IMR-90 (cell line): ENCODE results near the gene NOS3. TPM values are rescaled to one million over a fixed set of nuclear protein-coding genes. Genes with fewer than 3 reads are reported as not detected.

Experiments
- ATAC-seq: fragments of 200-7000 bp; cut with Tn5 transposase; 2 replicates; pipeline ENCODE4 v1.9.1; 2020; ENCODE audit warnings: low read depth, mild to moderate bottlenecking, moderate library complexity
- BruUV-seq: library from RNA; stranded (reverse); fragments of 400-500 nt; replicated peaks from 2 replicates; lab custom pipeline; 2021; lab: Mats Ljungman, UMichigan
- CTCF ChIA-PET: fragments of 300-600 bp; formaldehyde crosslinking; extraction: SDS; loops from one replicate; lab custom pipeline; 2021; ENCODE audit warnings: antibody characterized with exemption; lab: Yijun Ruan, JAX
- POLR2A ChIA-PET: fragments of 300-600 bp; sonication (Branson Sonifier 250); formaldehyde crosslinking; loops from one replicate; lab custom pipeline; 2022; ENCODE audit warnings: antibody characterized with exemption; ENCODE audit not compliant: unreplicated experiment; lab: Charles Lee
- DNase-seq: peaks from one replicate; pipeline ENCODE4 v3.0.0; 2013
- H2AFZ ChIP-seq: replicated peaks from 2 replicates; pipeline ENCODE3; 2013; ENCODE audit warnings: low read length, mild to moderate bottlenecking; ENCODE audit not compliant: poor library complexity
- H2AK5ac ChIP-seq: 2 replicates; pipeline ENCODE4 v1.6.1; 2013; ENCODE audit warnings: low read depth, low read length, inconsistent platforms
- H2AK9ac ChIP-seq: replicated peaks from 2 replicates; pipeline ENCODE3; 2013; ENCODE audit warnings: mild to moderate bottlenecking, low read depth, low read length, moderate library complexity; ENCODE audit not compliant: poor library complexity
- H2BK120ac ChIP-seq: 2 replicates; pipeline ENCODE4 v1.6.1; 2013; ENCODE audit warnings: low read depth, low read length, inconsistent platforms
- H2BK15ac ChIP-seq: 3 replicates; pipeline ENCODE4 v1.6.1; 2013; ENCODE audit warnings: low read depth, low read length, inconsistent platforms
- H2BK20ac ChIP-seq: 2 replicates; pipeline ENCODE4 v1.6.1; 2013; ENCODE audit warnings: low read depth, mild to moderate bottlenecking, inconsistent platforms, low read length, moderate library complexity
- H2BK5ac ChIP-seq: 2 replicates; pipeline ENCODE4 v1.6.1; 2013; ENCODE audit warnings: mild to moderate bottlenecking, low read depth, low read length, inconsistent platforms; ENCODE audit not compliant: poor library complexity, severe bottlenecking
- H3K14ac ChIP-seq: replicated peaks from 2 replicates; pipeline ENCODE4 v1.6.1; 2013; ENCODE audit warnings: low read depth, low read length, inconsistent platforms
- H3K18ac ChIP-seq: 2 replicates; pipeline ENCODE4 v1.6.1; 2013; ENCODE audit warnings: low read depth, low read length, control low read depth
- H3K23ac ChIP-seq: 2 replicates; pipeline ENCODE4 v1.6.1; 2013; ENCODE audit warnings: low read depth, low read length, inconsistent platforms
- H3K27ac ChIP-seq: 2 replicates; pipeline ENCODE4 v1.5.1; 2013; ENCODE audit warnings: mild to moderate bottlenecking, control low read depth, low read length; ENCODE audit not compliant: insufficient read depth
- H3K27me3 ChIP-seq: 2 replicates; pipeline ENCODE4 v1.6.1; 2013; ENCODE audit warnings: low read length; ENCODE audit not compliant: control insufficient read depth, insufficient read depth
- H3K36me3 ChIP-seq: 2 replicates; pipeline ENCODE4 v1.6.1; 2013; ENCODE audit warnings: low read length, mixed read lengths; ENCODE audit not compliant: control insufficient read depth, insufficient read depth
- H3K4ac ChIP-seq: 2 replicates; pipeline ENCODE4 v1.6.1; 2013; ENCODE audit warnings: low read depth, low read length, inconsistent platforms
- H3K4me1 ChIP-seq: 2 replicates; pipeline ENCODE4 v1.6.1; 2013; ENCODE audit warnings: low read length, mixed read lengths; ENCODE audit not compliant: control insufficient read depth, insufficient read depth
- H3K4me2 ChIP-seq: 2 replicates; pipeline ENCODE4 v1.6.1; 2013; ENCODE audit warnings: low read depth, mild to moderate bottlenecking, control low read depth, low read length, moderate library complexity
- H3K4me3 ChIP-seq: 2 replicates; pipeline ENCODE4 v1.5.1; 2013; ENCODE audit warnings: low read depth, mild to moderate bottlenecking, control low read depth, low read length, moderate library complexity; ENCODE audit not compliant: insufficient read depth
- H3K56ac ChIP-seq: 2 replicates; pipeline ENCODE4 v1.6.1; 2013; ENCODE audit warnings: low read length, inconsistent platforms; ENCODE audit not compliant: insufficient read depth; ENCODE audit errors: extremely low read depth
- H3K79me1 ChIP-seq, 2 experiments: 2 replicates each; pipeline ENCODE4 v1.6.1; 2013; ENCODE audit warnings: low read length in 2 of 2, inconsistent platforms in 1 of 2, low read depth in 1 of 2
- H3K9ac ChIP-seq: 2 replicates; pipeline ENCODE4 v1.6.1; 2013; ENCODE audit warnings: low read depth, low read length, control low read depth
- H3K9me1 ChIP-seq: 2 replicates; pipeline ENCODE4 v1.6.1; 2013; ENCODE audit warnings: low read length, inconsistent platforms; ENCODE audit not compliant: insufficient read depth
- H3K9me3 ChIP-seq: 2 replicates; pipeline ENCODE4 v1.6.1; 2013; ENCODE audit warnings: low read length; ENCODE audit not compliant: control insufficient read depth, insufficient read depth
- H4K20me1 ChIP-seq: 2 replicates; pipeline ENCODE4 v1.6.1; 2013; ENCODE audit warnings: low read length, inconsistent platforms; ENCODE audit not compliant: insufficient read depth
- H4K5ac ChIP-seq: 2 replicates; pipeline ENCODE4 v1.6.1; 2013; ENCODE audit warnings: mild to moderate bottlenecking, low read depth, low read length, control low read depth
- H4K8ac ChIP-seq, 2 experiments: 2 replicates each; pipeline ENCODE4 v1.6.1; 2013; ENCODE audit warnings: low read depth in 2 of 2, low read length in 2 of 2, control low read depth in 1 of 2, inconsistent platforms in 1 of 2
- H4K91ac ChIP-seq: 2 replicates; pipeline ENCODE4 v1.6.1; 2013; ENCODE audit warnings: low read depth, low read length, inconsistent platforms; ENCODE audit not compliant: insufficient read depth
- CHD1 ChIP-seq: IDR thresholded peaks from 2 replicates; pipeline ENCODE4 v1.6.1; 2012; ENCODE audit warnings: low read depth, low read length, improper control_type of control experiment
- FOS ChIP-seq: fragments of 150-350 bp; IDR thresholded peaks from 2 replicates; pipeline ENCODE4 v1.6.1; 2016; ENCODE audit warnings: low read depth, low read length
- MAZ ChIP-seq: IDR thresholded peaks from 2 replicates; pipeline ENCODE4 v1.6.1; 2012; ENCODE audit warnings: low read depth, mild to moderate bottlenecking, low read length, improper control_type of control experiment, moderate library complexity, borderline replicate concordance
- MXI1 ChIP-seq: IDR thresholded peaks from 2 replicates; pipeline ENCODE4 v1.6.1; 2012; ENCODE audit warnings: low read depth, mild to moderate bottlenecking, low read length, moderate library complexity, borderline replicate concordance
- NFE2L2 ChIP-seq: fragments of 150-350 bp; IDR thresholded peaks from 2 replicates; pipeline ENCODE4 v1.6.1; 2016; ENCODE audit warnings: low read depth, mild to moderate bottlenecking, low read length
- POLR2A ChIP-seq: IDR thresholded peaks from 2 replicates; pipeline ENCODE4 v1.6.1; 2012; ENCODE audit warnings: mild to moderate bottlenecking, low read depth, low read length
- RAD21 ChIP-seq: IDR thresholded peaks from 2 replicates; pipeline ENCODE4 v1.6.1; 2012; ENCODE audit warnings: low read length, improper control_type of control experiment
- RCOR1 ChIP-seq: IDR thresholded peaks from 2 replicates; pipeline ENCODE4 v1.6.1; 2012; ENCODE audit warnings: mild to moderate bottlenecking, low read length, improper control_type of control experiment; ENCODE audit not compliant: insufficient replicate concordance
- RFX5 ChIP-seq: IDR thresholded peaks from 2 replicates; pipeline ENCODE4 v1.8.0; 2012; ENCODE audit warnings: low read depth, mild to moderate bottlenecking, low read length, moderate library complexity
- WGBS, 2 experiments: methylation state at CpG; one replicate each; pipeline versions ENCODE4 v1.1.5 to v1.1.7; 2013; ENCODE audit warnings: missing lambda C conversion rate in 2 of 2; ENCODE audit not compliant: insufficient read length in 1 of 2; ENCODE audit errors: extremely low coverage in 2 of 2; 5-methylcytosine and 5-hydroxymethylcytosine counted together
- dilution Hi-C: fragments of 300-500 bp; cut with HindIII; formaldehyde crosslinking; loops from one replicate; pipeline ENCODE4 v1.14.3; 2018; ENCODE audit warnings: low sequenced_read_pairs; ENCODE audit not compliant: unreplicated experiment
- in situ Hi-C: fragments of 300-500 bp; cut with MboI; formaldehyde crosslinking; loops from 3 replicates; pipeline ENCODE4 v1.14.3; 2019; ENCODE audit warnings: low sequenced_read_pairs, inconsistent platforms, mixed read lengths
- intact Hi-C: fragments of 100-400 bp; cut with micrococcal nuclease; formaldehyde crosslinking; loops from 2 replicates; pipeline ENCODE4 v1.10.0; 2022
- polyA plus RNA-seq, 3 experiments: library from polyadenylated mRNA; depleted of rRNA; stranded (reverse); fragments of >200 nt; gene quantifications; 2 replicates each; pipeline ENCODE4 v1.2.3, GENCODE V29; 2012; ENCODE audit warnings: low replicate concordance in 1 of 3
- total RNA-seq: library from RNA; depleted of rRNA; stranded (reverse); fragments of >200 nt; gene quantifications from 2 replicates; pipeline ENCODE4 v1.2.3, GENCODE V29; 2012
- TF ChIP-seq, protein P1 (sequence below): fragments of 150-350 bp; IDR thresholded peaks from 2 replicates; pipeline ENCODE4 v1.6.1; 2016; ENCODE audit warnings: low read depth, mild to moderate bottlenecking, low read length, moderate library complexity, borderline replicate concordance

Gene NOS3
- total and polyA plus RNA-seq, 2 of the 4 experiments (the other 2 are of a cell fraction): 0.72 to 2.0 TPM

DNA sequence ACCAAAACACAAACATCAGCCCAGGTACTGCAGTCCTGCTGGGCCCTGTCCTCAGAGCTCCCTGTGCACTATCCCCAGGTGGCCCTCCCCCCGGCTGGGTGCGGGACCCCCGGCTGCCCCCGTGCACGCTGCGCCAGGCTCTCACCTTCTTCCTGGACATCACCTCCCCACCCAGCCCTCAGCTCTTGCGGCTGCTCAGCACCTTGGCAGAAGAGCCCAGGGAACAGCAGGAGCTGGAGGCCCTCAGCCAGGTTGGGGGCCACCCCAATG lies 19.2 kb downstream of the NOS3 start:
- Histone ChIP-seq H3K4me2 (no peak overlapping the region), H2BK5ac (no peak overlapping the region), H3K36me3 (no peaks in the 10 kb centered on the region), H4K5ac (no peak overlapping the region), H4K91ac (no peak overlapping the region), H2AK5ac (no peak overlapping the region), H4K8ac (no peak overlapping the region), H3K9ac (no peak overlapping the region), H2AK9ac (no peak overlapping the region), H2BK15ac (no peak overlapping the region), H4K20me1 (no peaks in the 10 kb centered on the region), H3K27me3 (peaks cover 20% of the 10 kb centered on the region), H3K4me1 (peaks cover 9% of the 10 kb centered on the region; the same call in 1 of the 2 replicates), H3K18ac (no peak overlapping the region), H3K79me1 (no peaks in the 10 kb centered on the region), H3K9me3 (no peaks in the 10 kb centered on the region), H2BK120ac (no peak overlapping the region), H2BK20ac (no peak overlapping the region), H3K27ac (no peak overlapping the region), H3K9me1 (no peaks in the 10 kb centered on the region), H3K4ac (no peak overlapping the region), H3K23ac (no peak overlapping the region), H3K56ac (no peak overlapping the region), H3K14ac (no peak overlapping the region), H2AFZ (peak overlapping the region; percentile 57), H3K4me3 (no peak overlapping the region)
- 20% methylated on average over 3 of the region's 7 CpGs; no CpG with 5 or more reads in 1 of the 2 experiments for WGBS, 2 experiments
- POLR2A ChIA-PET: no interaction called here
- CTCF ChIA-PET: no interaction called here
- DNase-seq (no peak), ATAC-seq (no peak)
- dilution Hi-C loops: no loop called here
- TF ChIP-seq POLR2A: no peak
- TF ChIP-seq, protein P1, sequence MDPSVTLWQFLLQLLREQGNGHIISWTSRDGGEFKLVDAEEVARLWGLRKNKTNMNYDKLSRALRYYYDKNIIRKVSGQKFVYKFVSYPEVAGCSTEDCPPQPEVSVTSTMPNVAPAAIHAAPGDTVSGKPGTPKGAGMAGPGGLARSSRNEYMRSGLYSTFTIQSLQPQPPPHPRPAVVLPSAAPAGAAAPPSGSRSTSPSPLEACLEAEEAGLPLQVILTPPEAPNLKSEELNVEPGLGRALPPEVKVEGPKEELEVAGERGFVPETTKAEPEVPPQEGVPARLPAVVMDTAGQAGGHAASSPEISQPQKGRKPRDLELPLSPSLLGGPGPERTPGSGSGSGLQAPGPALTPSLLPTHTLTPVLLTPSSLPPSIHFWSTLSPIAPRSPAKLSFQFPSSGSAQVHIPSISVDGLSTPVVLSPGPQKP: no peak
- TF ChIP-seq MAZ: no peak
- TF ChIP-seq RFX5: no peak
- TF ChIP-seq NFE2L2: no peak
- TF ChIP-seq RCOR1: no peak
- TF ChIP-seq MXI1: no peak
- no peak for TF ChIP-seq CHD1
- no peak for TF ChIP-seq FOS
- TF ChIP-seq RAD21: no peak
- BruUV-seq: no TSS peak
- in situ Hi-C loops: no loop called here
- intact Hi-C loops: loop anchor here (5.0 kb wide), 1 partner anchor 102 kb away; no protein-coding TSS in a partner anchor
